GM18951 (cell line): Measurements from ENCODE around the gene ST3GAL4.

Source experiments
- POLR2A ChIP-seq: IDR thresholded peaks from 4 replicates; pipeline ENCODE4 v1.6.1; 2011; ENCODE audit warnings: mild to moderate bottlenecking; ENCODE audit not compliant: insufficient read length, insufficient read depth; ENCODE audit errors: extremely low read depth
- in situ Hi-C: fragments of 300-500 bp; cut with MboI; formaldehyde crosslinking; loops from one replicate; pipeline ENCODE4 v1.12.0; 2022; ENCODE audit warnings: low sequenced_read_pairs, mixed read lengths, inconsistent platforms; ENCODE audit not compliant: unreplicated experiment

The ST3GAL4 gene

DNA sequence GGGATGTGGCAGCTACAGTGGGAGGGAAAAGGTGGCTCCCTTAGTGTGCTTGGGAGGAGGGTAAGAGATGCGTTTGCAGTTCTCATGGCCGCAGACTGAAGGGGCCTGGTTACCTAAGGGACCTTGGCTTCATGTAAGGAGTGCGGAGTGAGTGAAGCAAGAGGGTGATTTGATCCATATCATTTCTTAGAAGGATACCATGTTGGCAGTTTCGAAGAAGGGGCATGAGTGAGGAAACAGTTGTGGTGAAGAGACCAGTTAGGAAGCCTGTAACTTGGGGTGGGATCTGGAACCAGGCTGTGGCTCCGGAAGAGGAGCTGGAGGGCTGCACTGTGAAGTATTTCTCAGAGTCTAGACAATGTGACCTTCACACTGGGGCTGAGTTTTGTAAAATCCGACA is 45.0 kb downstream of the ST3GAL4 start:
- in situ Hi-C loops: no loop called here
- TF ChIP-seq POLR2A: no peak

DNA sequence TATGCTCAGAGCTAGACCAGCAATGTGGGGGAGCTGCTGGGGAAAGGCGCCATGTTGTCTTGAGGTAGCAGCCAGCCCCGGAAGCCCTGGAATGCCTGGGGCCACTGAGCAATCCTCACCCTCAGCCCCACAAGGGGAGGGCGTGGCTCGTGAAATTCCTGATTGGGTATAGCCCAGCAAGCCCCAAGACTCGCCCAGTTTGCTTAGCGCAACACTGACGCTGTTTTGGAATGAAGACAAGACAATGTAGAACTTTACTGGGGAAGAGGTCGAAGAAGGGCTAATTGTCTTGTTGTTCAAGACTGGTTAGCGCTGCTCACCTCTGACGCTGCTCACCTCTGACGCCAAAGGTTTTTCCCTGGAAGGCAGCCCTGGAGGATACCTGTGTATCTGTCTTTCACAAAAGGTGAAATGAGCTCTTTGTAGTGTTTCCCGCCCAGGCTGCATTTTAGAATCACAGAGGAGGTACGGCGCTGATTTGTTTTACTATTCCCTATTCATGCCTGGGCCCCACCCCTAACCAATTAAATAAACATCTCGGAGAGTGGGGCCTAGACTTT is 47.6 kb downstream of the ST3GAL4 start:
- TF ChIP-seq POLR2A: no peak
- in situ Hi-C loops: no loop called here

DNA sequence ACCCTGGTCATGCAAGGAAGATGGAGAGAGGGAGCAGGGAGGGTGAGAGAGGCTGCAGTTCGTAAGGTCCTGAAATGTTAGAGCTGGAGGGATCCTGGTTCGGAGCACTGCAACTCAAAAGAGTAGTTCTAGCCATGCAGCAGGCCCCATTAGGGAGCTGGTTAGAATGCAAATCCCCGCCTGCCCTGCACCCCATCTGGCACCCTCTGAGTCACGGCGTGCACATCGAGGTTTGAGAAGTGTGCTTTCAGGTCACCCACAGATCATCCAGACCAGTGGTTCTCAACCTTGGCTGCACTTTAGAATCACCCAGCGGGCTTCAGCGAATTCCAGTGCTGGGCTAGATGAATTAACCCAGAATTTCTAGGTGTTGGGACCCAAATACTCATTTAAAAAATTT is 48.2 kb downstream of the ST3GAL4 start:
- TF ChIP-seq POLR2A: no peak
- in situ Hi-C loops: no loop called here

DNA sequence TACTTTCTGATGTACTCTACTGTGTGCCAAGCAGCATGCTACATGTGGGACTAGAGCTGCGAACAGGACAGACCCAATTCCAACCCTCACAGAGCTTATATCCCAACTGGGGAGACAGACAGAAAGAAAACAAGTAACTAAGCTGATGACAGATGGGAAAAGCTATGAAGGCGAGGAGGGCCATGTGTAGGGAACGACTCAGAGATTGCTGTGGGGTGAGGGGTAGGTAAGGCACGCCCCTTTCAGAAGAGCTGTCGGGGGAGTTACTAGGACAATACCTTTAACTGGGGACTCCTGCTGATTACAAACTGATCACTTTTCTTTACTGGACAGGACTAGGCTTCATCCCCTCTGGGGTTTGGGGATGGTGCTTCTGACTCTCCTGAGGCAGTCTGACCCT is 48.9 kb downstream of the ST3GAL4 start:
- in situ Hi-C loops: no loop called here
- TF ChIP-seq POLR2A: no peak

DNA sequence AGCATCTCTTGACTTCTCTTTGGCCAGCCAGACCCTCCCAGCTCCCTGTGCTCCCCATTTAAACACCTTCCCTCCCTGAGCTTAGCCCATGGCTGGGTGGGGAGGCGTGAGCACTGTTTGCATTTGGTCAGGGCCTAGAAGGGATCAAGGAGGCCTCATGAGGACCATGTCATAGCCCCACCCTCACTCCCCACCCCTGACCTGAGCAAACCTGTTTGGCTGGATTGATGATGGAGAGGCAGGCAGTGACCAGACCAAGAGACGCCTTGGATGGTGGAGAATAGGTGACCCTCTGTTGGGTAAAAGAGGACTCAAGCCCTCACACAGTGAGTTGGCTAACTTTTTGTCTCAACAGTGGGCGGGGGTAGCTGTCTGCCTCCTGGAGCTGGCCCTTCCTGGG is 49.9 kb downstream of the ST3GAL4 start:
- no peak for TF ChIP-seq POLR2A
- in situ Hi-C loops: no loop called here

DNA sequence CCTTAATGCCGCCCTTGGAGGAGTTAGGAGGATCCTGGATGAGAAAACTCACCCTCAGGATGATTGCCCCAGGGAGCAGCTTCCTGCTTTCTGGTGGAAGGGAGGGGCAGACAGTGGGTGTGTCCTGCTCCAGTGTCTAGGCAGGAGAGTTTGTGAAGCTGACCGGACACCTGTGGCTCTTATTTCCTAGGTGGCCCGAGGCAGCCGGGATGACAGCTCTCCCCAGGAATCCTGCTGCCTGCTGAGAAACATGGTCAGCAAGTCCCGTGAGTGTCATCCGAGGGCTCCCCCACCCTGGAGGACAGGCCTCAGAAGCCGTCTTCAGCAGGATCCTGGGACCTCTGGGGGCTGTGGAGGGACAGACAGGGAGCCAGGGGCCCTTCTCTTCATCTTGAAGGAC is 50.4 kb downstream of the ST3GAL4 start:
- TF ChIP-seq POLR2A: no peak
- in situ Hi-C loops: no loop called here

DNA sequence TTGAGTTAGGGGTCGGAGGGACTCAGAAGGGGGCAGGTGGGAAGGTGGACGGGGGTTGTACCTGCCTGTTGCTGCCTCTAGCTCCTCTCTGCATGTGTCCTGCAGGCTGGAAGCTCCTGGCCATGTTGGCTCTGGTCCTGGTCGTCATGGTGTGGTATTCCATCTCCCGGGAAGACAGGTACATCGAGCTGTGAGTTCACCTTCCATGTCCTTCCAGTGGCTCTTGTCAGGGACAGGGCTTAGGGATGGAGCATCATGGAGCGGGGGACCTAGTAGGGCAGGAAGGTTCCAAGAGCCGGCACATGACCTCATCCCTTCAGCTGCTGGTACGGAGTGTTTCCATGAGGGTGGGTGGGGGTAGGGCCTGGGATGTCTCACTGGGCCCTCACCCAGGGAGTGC is 50.9 kb downstream of the ST3GAL4 start:
- TF ChIP-seq POLR2A: no peak
- in situ Hi-C loops: no loop called here

DNA sequence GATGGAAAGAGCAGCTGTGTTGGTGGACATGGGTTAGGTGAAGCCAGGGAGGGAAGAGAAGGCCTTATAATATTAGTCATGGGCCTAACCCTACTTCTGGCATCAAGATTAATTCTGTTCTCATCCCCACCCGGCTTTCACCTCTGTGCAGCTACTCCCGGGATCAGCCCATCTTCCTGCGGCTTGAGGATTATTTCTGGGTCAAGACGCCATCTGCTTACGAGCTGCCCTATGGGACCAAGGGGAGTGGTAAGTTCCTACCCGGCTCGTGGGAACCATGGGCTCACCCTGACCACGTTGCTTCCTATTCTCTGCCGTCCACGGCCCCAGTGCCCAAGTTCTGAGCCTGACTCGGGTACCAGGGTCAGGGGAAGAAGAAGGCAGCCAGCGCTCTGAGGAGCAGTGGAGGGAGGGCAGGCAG is 51.6 kb downstream of the ST3GAL4 start:
- no peak for TF ChIP-seq POLR2A
- in situ Hi-C loops: no loop called here

DNA sequence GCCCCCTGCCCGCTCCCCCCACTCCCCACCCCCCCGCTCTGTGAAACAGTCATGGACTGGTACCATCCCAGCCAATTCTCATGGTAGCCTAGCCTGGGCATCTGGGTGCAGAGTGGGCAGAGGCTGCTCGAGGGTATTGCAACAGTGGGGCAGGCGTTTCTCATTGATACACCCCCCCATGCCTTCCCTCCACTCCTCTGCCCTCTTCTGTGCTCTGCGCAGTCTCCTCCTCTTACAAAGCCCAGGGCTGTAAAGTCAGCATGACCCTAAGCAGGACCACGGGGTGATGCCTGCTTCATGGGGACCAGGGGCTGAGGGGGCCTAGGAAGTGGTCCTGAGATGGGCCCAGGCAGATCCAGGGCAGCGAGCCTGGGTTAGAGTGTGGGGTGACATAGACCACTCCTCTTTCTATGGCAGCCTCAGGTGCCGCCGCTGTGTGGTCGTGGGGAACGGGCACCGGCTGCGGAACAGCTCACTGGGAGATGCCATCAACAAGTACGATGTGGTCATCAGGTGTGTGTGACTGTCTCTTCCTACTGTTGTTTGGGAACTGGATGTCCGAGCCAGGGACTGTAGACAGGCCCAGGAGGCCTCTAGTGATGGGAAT is 52.3 kb downstream of the ST3GAL4 start:
- no peak for TF ChIP-seq POLR2A
- in situ Hi-C loops: no loop called here

DNA sequence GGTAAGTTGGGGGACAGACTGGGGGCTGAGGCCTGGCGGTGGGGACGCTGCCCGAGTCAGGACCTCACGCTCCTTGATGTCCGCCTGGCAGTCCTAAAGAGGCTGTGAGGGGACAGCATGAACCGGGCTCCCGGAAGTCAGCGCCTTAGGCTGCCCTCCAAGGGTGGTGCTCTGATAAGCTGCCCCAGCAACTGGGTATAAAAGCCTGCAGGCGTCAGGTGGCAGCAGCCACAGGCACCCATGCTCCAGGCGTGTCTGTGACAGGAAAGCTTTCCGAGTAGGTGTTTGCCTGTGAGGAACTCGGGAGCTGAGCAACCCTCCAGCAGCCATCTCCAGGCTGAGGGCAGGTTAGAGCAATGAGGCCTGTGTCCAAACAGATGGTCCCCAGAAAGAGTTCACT is 53.0 kb downstream of the ST3GAL4 start:
- TF ChIP-seq POLR2A: no peak
- in situ Hi-C loops: no loop called here

DNA sequence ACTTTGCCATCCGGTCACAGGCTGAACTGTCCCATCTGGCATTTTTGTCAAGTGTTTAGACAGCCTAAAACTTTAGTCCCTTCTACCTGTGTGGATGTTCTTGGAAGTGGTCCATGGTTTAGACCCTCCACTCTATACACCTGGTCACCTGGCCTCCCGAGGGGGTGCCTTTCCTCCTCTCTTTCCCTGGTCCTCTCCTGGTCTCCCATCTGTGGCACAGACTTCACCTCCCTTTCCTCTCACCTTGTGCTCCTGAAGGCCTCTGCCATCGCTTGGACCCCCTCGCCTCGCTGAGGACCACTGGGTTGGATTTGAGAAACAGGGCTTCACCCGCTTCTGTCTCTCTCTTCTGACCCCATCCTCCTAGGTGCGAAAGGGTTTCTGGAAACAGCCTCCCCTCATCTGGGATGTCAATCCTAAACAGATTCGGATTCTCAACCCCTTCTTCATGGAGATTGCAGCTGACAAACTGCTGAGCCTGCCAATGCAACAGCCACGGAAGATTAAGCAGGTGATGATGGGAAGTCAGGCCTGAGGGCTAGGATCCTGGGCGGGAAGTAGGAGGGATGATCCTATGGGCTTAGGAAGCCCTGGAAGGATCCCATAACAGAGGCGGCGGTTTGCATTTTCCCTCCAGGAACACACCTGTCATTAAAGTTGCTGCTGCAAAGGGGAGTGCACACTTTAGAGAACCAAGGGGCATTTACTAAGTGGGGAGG is 53.6 kb downstream of the ST3GAL4 start:
- no peak for TF ChIP-seq POLR2A
- in situ Hi-C loops: no loop called here

DNA sequence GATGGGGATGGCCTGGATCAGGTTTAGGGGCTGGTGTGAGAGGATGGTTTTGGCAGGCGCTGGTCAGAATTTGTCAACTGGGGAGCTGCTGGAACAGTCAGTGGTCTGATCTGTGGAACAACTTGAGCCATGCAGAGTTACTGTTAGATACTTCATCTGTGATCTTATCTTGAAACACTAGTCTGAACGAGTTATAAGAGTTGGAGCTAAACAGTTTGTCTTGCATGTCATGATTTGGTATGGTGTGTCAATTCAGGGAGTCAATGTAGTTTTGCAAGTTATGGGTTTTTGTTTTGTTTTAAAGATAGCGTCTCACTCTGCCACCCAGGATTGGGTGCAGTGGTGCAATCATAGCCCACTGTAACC is 54.1 kb downstream of the ST3GAL4 start:
- TF ChIP-seq POLR2A: no peak
- in situ Hi-C loops: no loop called here

DNA sequence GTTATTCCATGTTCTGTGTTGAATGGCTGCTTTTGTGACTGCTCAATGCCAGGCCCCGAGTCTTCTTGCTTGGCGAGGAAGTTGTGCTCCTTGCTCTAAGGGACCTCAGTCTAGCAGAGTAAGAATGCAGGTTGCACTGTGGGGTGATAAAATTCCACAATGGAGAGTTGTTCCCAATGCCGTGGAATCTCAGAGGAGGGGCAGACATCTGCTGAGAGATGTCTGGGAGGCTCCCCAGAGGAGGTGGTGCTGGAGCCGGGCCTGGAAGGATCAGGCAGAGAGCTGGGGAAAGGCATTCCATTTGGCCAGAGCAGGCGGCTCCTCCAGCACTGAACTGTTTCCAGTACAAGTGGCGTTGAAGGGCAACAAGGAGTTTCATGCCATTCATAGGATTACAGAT is 55.2 kb downstream of the ST3GAL4 start:
- no peak for TF ChIP-seq POLR2A
- in situ Hi-C loops: no loop called here

DNA sequence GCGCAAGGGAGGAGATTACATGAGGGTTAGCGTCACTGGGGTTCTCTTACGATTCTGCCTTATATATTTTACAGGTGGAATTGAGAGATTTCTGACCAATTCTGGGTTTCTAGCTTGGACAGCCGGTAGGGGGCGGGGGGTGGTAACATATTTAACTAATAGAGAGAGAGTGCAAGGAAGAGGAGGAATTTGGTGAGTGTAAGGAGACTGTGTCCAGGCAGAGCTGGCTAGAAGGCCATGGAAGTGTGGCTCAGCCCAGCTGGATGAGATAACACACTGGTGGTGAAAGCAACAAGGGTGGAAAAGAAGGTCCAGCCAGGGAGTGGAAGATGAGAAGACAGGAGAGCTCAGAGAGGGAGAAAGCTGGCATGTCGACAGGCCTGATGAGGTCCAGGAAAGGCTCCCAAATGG is 56.5 kb downstream of the ST3GAL4 start:
- no peak for TF ChIP-seq POLR2A
- in situ Hi-C loops: no loop called here
